Ovary (tissue), 9 donors: ENCODE measurements around the gene TM4SF4. TPM values are rescaled to one million over a fixed set of nuclear protein-coding genes. Genes with fewer than 3 reads are reported as not detected.

Experiments
- DNase-seq, 5 donors: peaks; one replicate each; pipeline ENCODE4 v3.0.0-alpha.2; 2019 to 2020
- H3K27ac ChIP-seq, 2 donors: fragments of 200-600 bp; one replicate each; pipeline versions ENCODE4 v1.5.1 to v1.8.0; 2019 to 2022
- H3K27me3 ChIP-seq: fragments of 200-600 bp; one replicate; pipeline ENCODE4 v1.8.0; 2022
- H3K36me3 ChIP-seq: fragments of 200-600 bp; sonication (generic); one replicate; pipeline ENCODE4 v1.5.1; 2019
- H3K4me1 ChIP-seq: one replicate; pipeline ENCODE4 v1.8.1; 2013; ENCODE audit warnings: mild to moderate bottlenecking, moderate library complexity; ENCODE audit not compliant: insufficient read depth
- H3K4me3 ChIP-seq: fragments of 200-600 bp; sonication (generic); one replicate; pipeline ENCODE4 v1.5.1; 2017
- H3K9me3 ChIP-seq, 2 donors: fragments of 200-600 bp in 1 of 2; sonication (generic) in 1 of 2; one replicate each; pipeline versions ENCODE4 v1.5.1 to v1.8.1; 2013 to 2019; ENCODE audit warnings: mild to moderate bottlenecking in 1 of 2, moderate library complexity in 1 of 2
- EP300 ChIP-seq: sonication (generic); formaldehyde crosslinking; IDR thresholded peaks from one replicate; pipeline ENCODE4 v1.6.1; 2017; ENCODE audit warnings: antibody characterized with exemption
- POLR2A ChIP-seq: fragments of 450-650 bp; IDR thresholded peaks from one replicate; pipeline ENCODE4 v1.6.1; 2017; ENCODE audit warnings: antibody characterized with exemption, mild to moderate bottlenecking, moderate library complexity
- WGBS, 3 donors: extraction: QIAGEN DNeasy Blood & Tissue Kit in 1 of 3; methylation state at CpG; one replicate each; pipeline versions ENCODE4 v1.1.5 to v1.1.7; 2013 to 2017; 5-methylcytosine and 5-hydroxymethylcytosine counted together
- intact Hi-C, 4 donors: fragments of 100-400 bp; cut with DNase I; formaldehyde crosslinking; loops; one replicate each; pipeline versions ENCODE4 v1.11.0 to v1.15.1; 2022 to 2023
- polyA plus RNA-seq, 2 donors: library from polyadenylated mRNA; stranded (reverse); fragments of 200-250 nt in 1 of 2; fragments of 350-450 nt in 1 of 2; fragmentation: Illumina TruSeq in 1 of 2; extraction: RNeasy Lipid Tissue Mini Kit (QIAGEN cat#74804) in 1 of 2; gene quantifications; one replicate each; pipeline ENCODE4 v1.2.3, GENCODE V29; 2013 to 2014
- total RNA-seq, 7 donors: library from RNA; depleted of rRNA in 2 of 7; stranded (reverse); fragments of >200 nt in 2 of 7; fragmentation: NEBNext Ultra II Directional in 3 of 7; extraction: Animal tissue kit (Norgen Biotek cat#: 25700) in 3 of 7; gene quantifications; one replicate each; pipeline versions ENCODE4 v1.1.0 to v1.2.4, GENCODE V29; 2016 to 2023
- TF ChIP-seq, protein P1 (sequence below), 3 donors: fragments of 450-650 bp in 2 of 3; fragments of 200-600 bp in 1 of 3; IDR thresholded peaks; one replicate each; pipeline versions ENCODE4 v1.5.1 to v1.8.0; 2016 to 2022; ENCODE audit warnings: antibody characterized with exemption in 3 of 3, mild to moderate bottlenecking in 1 of 3
- donor health status: DM: no; HTN: no; CAD: no; lungs with moderate emphysema.
- donor health status: DM: no; HTN: no; CAD: no.
- donor health status: Bipolar disorder and iron deficiency.
- donor health status: DM: yes; HTN: yes; CAD: no.
- donor health status: DM: no; HTN: no; CAD: no.
- donor health status: DM: yes; HTN: yes; CAD: no.

The TM4SF4 gene
- total and polyA plus RNA-seq, 9 donors: 0.10 to 6.9 (median 4.5) TPM; not detected in 4

DNA sequence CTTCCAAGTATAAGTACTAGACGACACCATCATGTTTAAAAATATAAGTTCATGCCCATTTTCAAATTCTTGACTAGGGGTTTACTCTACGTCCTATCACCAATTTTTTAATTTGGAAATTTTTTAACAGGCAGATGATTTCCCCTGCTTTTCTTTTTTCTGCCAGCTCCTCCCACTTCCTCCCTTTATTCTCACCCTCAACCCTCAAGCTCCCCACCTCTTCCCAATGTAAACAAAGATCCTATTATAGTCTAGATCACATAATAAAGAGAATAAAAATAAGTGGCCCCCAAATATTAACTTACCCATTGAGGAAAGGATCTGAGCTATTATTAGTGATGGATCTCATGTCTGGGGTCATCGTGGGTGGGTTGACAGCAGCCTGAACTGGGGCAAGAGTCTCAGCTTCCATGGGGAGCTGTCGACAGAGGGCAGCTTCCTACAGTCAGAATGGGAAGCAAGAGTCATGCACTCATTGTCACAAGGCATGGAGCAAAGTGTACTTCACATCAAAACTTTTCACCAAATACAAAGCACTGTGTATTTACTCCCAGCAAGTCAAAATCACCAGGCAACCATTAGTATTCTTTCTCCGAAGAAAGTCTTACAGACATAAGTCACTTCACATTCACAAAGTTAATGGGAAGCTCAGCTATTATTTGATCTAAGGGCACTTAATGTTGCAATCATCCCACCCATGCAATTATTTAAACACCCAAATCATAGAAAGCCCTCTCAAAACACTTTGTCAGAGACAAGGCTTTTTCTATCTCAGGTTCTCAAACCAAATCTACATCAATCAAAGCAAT lies 53.2 kb downstream of the TM4SF4 start:
- H3K4me3 ChIP-seq: no peak overlapping the region
- no peaks in the 10 kb centered on the region for H3K9me3 ChIP-seq
- WGBS, 3 donors: 59 to 63% (median 60%) methylated on average over 5 of the region's 5 CpGs
- peak in 1 of 5 donors; percentile 16 for DNase-seq
- H3K36me3 ChIP-seq: no peaks in the 10 kb centered on the region
- TF ChIP-seq EP300: no peak
- TF ChIP-seq POLR2A: no peak
- TF ChIP-seq, protein P1, sequence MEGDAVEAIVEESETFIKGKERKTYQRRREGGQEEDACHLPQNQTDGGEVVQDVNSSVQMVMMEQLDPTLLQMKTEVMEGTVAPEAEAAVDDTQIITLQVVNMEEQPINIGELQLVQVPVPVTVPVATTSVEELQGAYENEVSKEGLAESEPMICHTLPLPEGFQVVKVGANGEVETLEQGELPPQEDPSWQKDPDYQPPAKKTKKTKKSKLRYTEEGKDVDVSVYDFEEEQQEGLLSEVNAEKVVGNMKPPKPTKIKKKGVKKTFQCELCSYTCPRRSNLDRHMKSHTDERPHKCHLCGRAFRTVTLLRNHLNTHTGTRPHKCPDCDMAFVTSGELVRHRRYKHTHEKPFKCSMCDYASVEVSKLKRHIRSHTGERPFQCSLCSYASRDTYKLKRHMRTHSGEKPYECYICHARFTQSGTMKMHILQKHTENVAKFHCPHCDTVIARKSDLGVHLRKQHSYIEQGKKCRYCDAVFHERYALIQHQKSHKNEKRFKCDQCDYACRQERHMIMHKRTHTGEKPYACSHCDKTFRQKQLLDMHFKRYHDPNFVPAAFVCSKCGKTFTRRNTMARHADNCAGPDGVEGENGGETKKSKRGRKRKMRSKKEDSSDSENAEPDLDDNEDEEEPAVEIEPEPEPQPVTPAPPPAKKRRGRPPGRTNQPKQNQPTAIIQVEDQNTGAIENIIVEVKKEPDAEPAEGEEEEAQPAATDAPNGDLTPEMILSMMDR (IDR thresholded peaks at IDR 0.05): no peak
- H3K27ac ChIP-seq: peak overlapping the region in 1 of 2 donors; percentile 0
- intact Hi-C loops: loop anchor here in 1 of 4 donors (1.0 kb wide), 1 partner anchor 192 kb away; no protein-coding TSS in a partner anchor
- H3K4me1 ChIP-seq: peaks cover 11% of the 10 kb centered on the region
- H3K27me3 ChIP-seq: no peaks in the 10 kb centered on the region

DNA sequence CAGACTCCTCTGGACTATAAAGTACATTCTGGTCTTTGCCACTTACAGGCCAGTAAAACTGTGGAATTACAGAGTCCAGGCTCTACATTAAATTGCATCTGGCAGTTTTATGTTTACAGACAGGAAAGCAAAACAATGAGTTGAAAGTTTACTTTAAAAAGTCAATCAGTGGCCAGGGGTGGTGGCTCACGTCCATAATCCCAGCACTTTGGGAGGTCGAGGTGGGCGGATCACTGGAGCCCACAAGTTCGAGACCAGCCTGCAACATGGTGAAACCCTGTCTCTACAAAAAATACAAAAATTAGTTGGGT lies 53.8 kb downstream of the TM4SF4 start:
- TF ChIP-seq POLR2A (no peak), EP300 (no peak)
- TF ChIP-seq, protein P1 (IDR thresholded peaks at IDR 0.05): no peak
- 27 to 54% (median 48%) methylated on average over 4 of the region's 4 CpGs for whole genome bisulfite sequencing, 3 donors
- H3K9me3 ChIP-seq: no peaks in the 10 kb centered on the region
- H3K4me3 ChIP-seq: no peak overlapping the region
- intact Hi-C loops: loop anchor here in 1 of 4 donors (1.0 kb wide), 1 partner anchor 191 kb away; no protein-coding TSS in a partner anchor
- H3K27me3 ChIP-seq: no peaks in the 10 kb centered on the region
- no peak overlapping the region for H3K27ac ChIP-seq
- no peak for DNase-seq
- H3K36me3 ChIP-seq: no peaks in the 10 kb centered on the region
- H3K4me1 ChIP-seq: peaks cover 16% of the 10 kb centered on the region

DNA sequence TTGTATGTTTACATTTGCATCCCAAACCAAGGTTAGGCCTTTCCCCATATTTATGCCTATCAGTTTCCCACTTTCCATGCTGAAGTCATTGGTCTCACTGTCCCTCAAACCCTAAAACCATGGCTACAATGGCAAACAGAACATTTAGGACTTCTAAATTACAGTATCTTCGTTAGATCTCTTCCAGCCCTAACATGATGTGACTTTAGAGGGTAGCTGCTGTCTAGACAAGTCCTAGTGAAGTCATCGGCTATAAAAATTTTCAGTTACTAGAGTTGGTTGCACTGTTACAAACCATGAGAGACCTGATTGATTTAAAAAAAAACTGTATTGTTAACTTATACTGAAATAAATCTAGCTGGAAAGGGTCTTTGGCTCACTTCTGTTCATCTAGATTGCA lies 54.6 kb downstream of the TM4SF4 start:
- DNase-seq: no peak
- H3K9me3 ChIP-seq: no peaks in the 10 kb centered on the region
- H3K27me3 ChIP-seq: no peaks in the 10 kb centered on the region
- no peak for TF ChIP-seq POLR2A
- TF ChIP-seq, protein P1 (IDR thresholded peaks at IDR 0.05): no peak
- no peak for TF ChIP-seq EP300
- WGBS, 3 donors: 87 to 92% (median 91%) methylated on average over 2 of the region's 2 CpGs
- H3K36me3 ChIP-seq: no peaks in the 10 kb centered on the region
- H3K4me1 ChIP-seq: peaks cover 20% of the 10 kb centered on the region
- no peak overlapping the region for H3K27ac ChIP-seq
- H3K4me3 ChIP-seq: no peak overlapping the region
- intact Hi-C loops: no loop called here

- Histone ChIP-seq H3K4me1 (peaks cover 31% of the 10 kb centered on the region), H3K9me3 (no peaks in the 10 kb centered on the region), H3K4me3 (no peak overlapping the region), H3K27me3 (no peaks in the 10 kb centered on the region), H3K36me3 (no peaks in the 10 kb centered on the region), H3K27ac (peak overlapping the region; percentile 43 to 73)
- intact Hi-C loops: loop anchor here in 2 of 4 donors (5.0 to 10.0 kb wide), 3 partner anchors 62 to 125 kb away; partner anchors contain the start of gene WWTR1 (in 2 of the 2)
- TF ChIP-seq EP300: no peak
- TF ChIP-seq, protein P1 (IDR thresholded peaks at IDR 0.05): no peak
- no peak for TF ChIP-seq POLR2A
- peak in 2 of 5 donors; percentile 42 to 54 for DNase-seq
- WGBS, 3 donors: 5 to 7% (median 5%) methylated on average over 8 of the region's 8 CpGs
Observed at GRCh38 chr3:149532489-149533180, 58.1 kb downstream of the TM4SF4 start.
